ENCODE measurements around the gene NAXD. TPM values are rescaled to one million over a fixed set of nuclear protein-coding genes. Genes with fewer than 3 reads are reported as not detected.

The NAXD gene
- total and polyA plus RNA-seq, 2 of the 4 experiments (the other 2 are of a cell fraction) = 10.2 to 27.2 TPM

- Histone ChIP-seq H3K9ac (ENCODE audit: low read depth, low read length) (no peak overlapping the region), H3K79me1 (ENCODE audit: low read depth in 1 of 2, low read length in 2 of 2) (no peaks in the 10 kb centered on the region), H3K4ac (ENCODE audit: low read depth, low read length) (no peak overlapping the region), H3K27ac (ENCODE audit: insufficient read depth, low read length) (no peak overlapping the region), H3K18ac (ENCODE audit: low read depth, low read length) (no peak overlapping the region), H4K5ac (ENCODE audit: low read depth, low read length) (no peak overlapping the region; the same call in 1 of the 2 replicates), H3K14ac (replicated peaks; ENCODE audit: low read depth, low read length) (no peak overlapping the region), H2BK5ac (ENCODE audit: low read depth, low read length, poor library complexity, severe bottlenecking) (no peak overlapping the region), H4K91ac (ENCODE audit: insufficient read depth, low read depth, low read length) (no peak overlapping the region), H3K4me1 (ENCODE audit: control insufficient read depth, insufficient read depth, low read length) (no peaks in the 10 kb centered on the region), H3K23ac (ENCODE audit: low read depth, low read length) (no peak overlapping the region), H3K9me3 (ENCODE audit: control insufficient read depth, insufficient read depth, low read length) (no peaks in the 10 kb centered on the region), H3K4me3 (ENCODE audit: insufficient read depth, low read depth, low read length) (no peak overlapping the region), H4K8ac (ENCODE audit: low read depth in 2 of 2, low read length in 2 of 2) (no peak overlapping the region), H2AFZ (replicated peaks; ENCODE audit: low read length, poor library complexity) (no peak overlapping the region), H3K56ac (ENCODE audit: extremely low read depth, insufficient read depth, low read length) (no peak overlapping the region), H2BK15ac (ENCODE audit: low read depth, low read length) (no peak overlapping the region), H3K36me3 (ENCODE audit: control insufficient read depth, insufficient read depth, low read length) (no peaks in the 10 kb centered on the region), H2AK9ac (replicated peaks; ENCODE audit: low read depth, low read length, poor library complexity) (peak overlapping the region; percentile 52), H3K4me2 (ENCODE audit: low read depth, low read length) (no peak overlapping the region), H2AK5ac (ENCODE audit: low read depth, low read length) (0 out of 2 replicates have a peak overlapping the region, but pooled peaks have one; percentile 14), H3K27me3 (ENCODE audit: control insufficient read depth, insufficient read depth, low read length) (peaks cover 2% of the 10 kb centered on the region; the same call in 1 of the 2 replicates), H3K9me1 (ENCODE audit: insufficient read depth, low read length) (no peaks in the 10 kb centered on the region), H2BK120ac (ENCODE audit: low read depth, low read length) (no peak overlapping the region), H4K20me1 (ENCODE audit: insufficient read depth, low read length) (no peaks in the 10 kb centered on the region), H2BK20ac (ENCODE audit: low read depth, low read length) (no peak overlapping the region)
- ATAC-seq (ENCODE audit: low read depth) (no peak), DNase-seq (no peak)
- no TSS peak for BruUV-seq (replicated peaks)
- ChIA-PET CTCF (no interaction called here), POLR2A (ENCODE audit: unreplicated experiment) (no interaction called here)
- intact Hi-C loops (cut with micrococcal nuclease) (no loop called here), dilution Hi-C loops (cut with HindIII; ENCODE audit: low sequenced_read_pairs, unreplicated experiment) (no loop called here), in situ Hi-C loops (cut with MboI; ENCODE audit: low sequenced_read_pairs) (loop anchor here (25.0 kb wide), 1 partner anchor 231 kb away; no protein-coding TSS in a partner anchor)
- 98% methylated on average over 4 of the region's 14 CpGs; no CpG with 5 or more reads in 1 of the 2 experiments for WGBS, 2 experiments (ENCODE audit: extremely low coverage in 2 of 2, insufficient read length in 1 of 2)
- no peak for TF ChIP-seq RCOR1 (IDR thresholded peaks at IDR 0.05; ENCODE audit: insufficient replicate concordance, low read length)
- TF ChIP-seq FOS (IDR thresholded peaks at IDR 0.05; ENCODE audit: low read depth, low read length) = no peak
- no peak for TF ChIP-seq BHLHE40 (IDR thresholded peaks at IDR 0.05; ENCODE audit: low read depth, low read length)
- TF ChIP-seq MXI1 (IDR thresholded peaks at IDR 0.05; ENCODE audit: borderline replicate concordance, low read depth, low read length) = no peak
- TF ChIP-seq NFE2L2 (IDR thresholded peaks at IDR 0.05; ENCODE audit: low read depth, low read length) = no peak
- no peak for TF ChIP-seq CEBPB (IDR thresholded peaks at IDR 0.05; ENCODE audit: low read depth, low read length)
- TF ChIP-seq ELK1 (IDR thresholded peaks at IDR 0.05; ENCODE audit: borderline replicate concordance, low read depth, low read length) = no peak
- no peak for TF ChIP-seq CTCF (conservative IDR thresholded peaks at IDR 0.05; ENCODE audit: low read depth, low read length)
- TF ChIP-seq CHD1 (IDR thresholded peaks at IDR 0.05; ENCODE audit: low read depth, low read length) = no peak
- TF ChIP-seq USF2 (IDR thresholded peaks at IDR 0.05; ENCODE audit: low read depth, low read length) = no peak
- TF ChIP-seq SMC3 (IDR thresholded peaks at IDR 0.05; ENCODE audit: low read depth, low read length) = no peak
- no peak for TF ChIP-seq MAZ (IDR thresholded peaks at IDR 0.05; ENCODE audit: borderline replicate concordance, low read depth, low read length)
- no peak for TF ChIP-seq RFX5 (IDR thresholded peaks at IDR 0.05; ENCODE audit: low read depth, low read length)
- TF ChIP-seq POLR2A (IDR thresholded peaks at IDR 0.05; ENCODE audit: low read depth, low read length) = no peak
- no peak for TF ChIP-seq MAFK (IDR thresholded peaks at IDR 0.05; ENCODE audit: low read depth, low read length)
- no peak for TF ChIP-seq RAD21 (IDR thresholded peaks at IDR 0.05; ENCODE audit: low read length)
These were observed 33.7 kb upstream of the NAXD start for GRCh38 chr13:110581506-110582185.
